Neural progenitor cell (in vitro differentiated cells): ENCODE results near the gene ABCC3. TPM values are rescaled to one million over a fixed set of nuclear protein-coding genes. Genes with fewer than 3 reads are reported as not detected.

ENCODE experiments used
- DNase-seq: peaks from one replicate; pipeline ENCODE4 v3.0.0-alpha.2; 2016; ENCODE audit warnings: low spot score
- H2AFZ ChIP-seq: fragments of 200-600 bp; sonication (generic); replicated peaks from 2 replicates; pipeline ENCODE4 v1.6.1; 2016; ENCODE audit warnings: antibody characterized with exemption
- H3F3A ChIP-seq: fragments of 200-600 bp; sonication (generic); 2 replicates; pipeline ENCODE4 v1.6.1; 2016; ENCODE audit warnings: antibody characterized with exemption, low read depth
- H3K27ac ChIP-seq: fragments of 200-600 bp; sonication (generic); 2 replicates; pipeline ENCODE4 v1.5.1; 2016; ENCODE audit warnings: mild to moderate bottlenecking
- H3K27me3 ChIP-seq: fragments of 200-600 bp; sonication (generic); 2 replicates; pipeline ENCODE4 v1.6.1; 2016; ENCODE audit warnings: mild to moderate bottlenecking, moderate library complexity
- H3K36me3 ChIP-seq: fragments of 200-600 bp; sonication (generic); 2 replicates; pipeline ENCODE4 v1.5.1; 2016
- H3K4me1 ChIP-seq: fragments of 200-600 bp; sonication (generic); 2 replicates; pipeline ENCODE4 v1.6.1; 2016; ENCODE audit warnings: mixed run types
- H3K4me2 ChIP-seq: fragments of 200-600 bp; sonication (generic); 2 replicates; pipeline ENCODE4 v1.6.1; 2016
- H3K4me3 ChIP-seq: fragments of 200-600 bp; sonication (generic); 2 replicates; pipeline ENCODE4 v1.5.1; 2016
- H3K79me2 ChIP-seq: fragments of 200-600 bp; sonication (generic); 2 replicates; pipeline ENCODE4 v1.6.1; 2016; ENCODE audit warnings: low read depth
- H3K9ac ChIP-seq: fragments of 200-600 bp; sonication (generic); 2 replicates; pipeline ENCODE4 v1.6.1; 2016
- H3K9me3 ChIP-seq: fragments of 200-600 bp; sonication (generic); 2 replicates; pipeline ENCODE4 v1.5.1; 2016; ENCODE audit warnings: low read depth
- H4K20me1 ChIP-seq: fragments of 200-600 bp; sonication (generic); 2 replicates; pipeline ENCODE4 v1.6.1; 2016; ENCODE audit warnings: low read depth
- H3K27ac Mint-ChIP-seq: 3 replicates; pipeline ENCODE4 v1.8.0; 2021; ENCODE audit warnings: mixed read lengths
- H3K27me3 Mint-ChIP-seq: 2 replicates; pipeline ENCODE4 v1.8.0; 2022; ENCODE audit warnings: low read depth, mild to moderate bottlenecking, inconsistent platforms, moderate library complexity, mixed read lengths; ENCODE audit not compliant: insufficient read depth
- H3K36me3 Mint-ChIP-seq: 3 replicates; pipeline ENCODE4 v1.8.0; 2021; ENCODE audit warnings: mixed read lengths
- H3K4me1 Mint-ChIP-seq: 3 replicates; pipeline ENCODE4 v1.8.0; 2021; ENCODE audit warnings: mixed read lengths
- H3K4me3 Mint-ChIP-seq: 3 replicates; pipeline ENCODE4 v1.8.0; 2021; ENCODE audit warnings: mild to moderate bottlenecking, moderate library complexity, mixed read lengths
- H3K9me3 Mint-ChIP-seq: 3 replicates; pipeline ENCODE4 v1.8.0; 2020; ENCODE audit warnings: mixed read lengths
- EZH2 ChIP-seq: fragments of 200-600 bp; sonication (generic); IDR thresholded peaks from 2 replicates; pipeline ENCODE4 v1.6.1; 2017; ENCODE audit warnings: antibody characterized with exemption, mild to moderate bottlenecking, moderate library complexity
- EZH2phosphoT487 ChIP-seq: fragments of 200-600 bp; sonication (generic); IDR thresholded peaks from 2 replicates; pipeline ENCODE4 v1.6.1; 2017; ENCODE audit warnings: antibody characterized with exemption
- total RNA-seq: library from RNA; depleted of rRNA; stranded (reverse); fragments of >200 nt; gene quantifications from 2 replicates; pipeline ENCODE4 v1.2.3, GENCODE V29; 2015; ENCODE audit warnings: low replicate concordance
- TF ChIP-seq, protein P1 (sequence below): fragments of 200-600 bp; sonication (generic); IDR thresholded peaks from 2 replicates; pipeline ENCODE4 v1.5.1; 2017; ENCODE audit warnings: antibody characterized with exemption, mild to moderate bottlenecking

The ABCC3 gene
- total RNA-seq, 1 donor from 2014 or later, result not detected

DNA sequence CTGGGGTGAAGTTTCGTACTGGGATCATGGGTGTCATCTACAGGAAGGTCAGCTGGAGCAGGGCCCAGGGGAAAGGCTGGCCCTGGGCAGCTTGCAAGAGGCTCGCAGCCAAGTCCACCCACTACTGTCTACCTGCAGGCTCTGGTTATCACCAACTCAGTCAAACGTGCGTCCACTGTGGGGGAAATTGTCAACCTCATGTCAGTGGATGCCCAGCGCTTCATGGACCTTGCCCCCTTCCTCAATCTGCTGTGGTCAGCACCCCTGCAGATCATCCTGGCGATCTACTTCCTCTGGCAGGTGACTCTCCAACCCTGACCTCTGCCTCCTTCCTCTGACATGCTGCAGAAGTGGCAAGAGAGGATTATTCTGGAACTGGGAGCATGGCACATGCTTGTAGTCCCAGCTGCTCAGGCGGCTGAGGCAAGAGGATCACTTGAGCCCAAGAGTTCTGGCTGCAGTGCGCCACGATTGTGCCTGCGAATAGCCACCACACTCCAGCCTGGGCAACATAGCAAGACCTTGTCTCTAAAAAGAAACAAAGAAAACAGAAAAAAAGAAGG, 29.2 kb downstream of the ABCC3 start:
- Mint-ChIP-seq H3K27ac (no peak overlapping the region), H3K36me3 (no peaks in the 10 kb centered on the region), H3K4me1 (peaks cover 25% of the 10 kb centered on the region)

DNA sequence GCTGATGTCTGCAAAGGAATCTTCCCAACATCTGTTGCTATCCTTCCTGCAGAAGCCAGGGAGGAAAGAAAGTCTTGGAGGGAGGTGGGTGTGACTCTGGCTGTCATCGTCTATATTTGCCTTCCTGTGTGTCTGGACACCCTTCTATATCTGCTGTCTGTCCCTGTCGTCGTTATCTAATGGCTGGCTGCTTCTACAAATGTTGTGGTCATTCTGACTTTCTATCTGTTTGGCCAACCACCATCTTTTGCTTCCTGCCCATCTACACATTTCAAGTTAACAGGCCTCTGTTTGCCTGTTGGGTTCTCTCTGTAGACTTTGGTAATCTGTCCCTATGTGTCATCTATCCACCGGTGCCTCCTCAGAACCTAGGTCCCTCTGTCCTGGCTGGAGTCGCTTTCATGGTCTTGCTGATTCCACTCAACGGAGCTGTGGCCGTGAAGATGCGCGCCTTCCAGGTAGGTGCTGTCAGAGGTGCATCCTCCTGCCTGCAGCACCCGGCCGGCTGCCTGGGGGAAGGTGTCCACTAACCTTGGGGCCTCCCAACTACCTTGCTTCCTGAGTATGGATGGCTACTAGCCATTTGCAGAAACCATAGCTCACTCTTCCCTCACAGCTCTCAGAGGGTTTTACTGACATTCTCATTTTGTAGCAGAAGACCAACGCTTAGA, 30.2 kb downstream of the ABCC3 start:
- H3K9me3 Mint-ChIP-seq, result no peaks in the 10 kb centered on the region
- Histone ChIP-seq H2AFZ (no peak overlapping the region), H3K4me3 (no peak overlapping the region), H3F3A (no peaks in the 10 kb centered on the region), H3K4me1 (peaks cover 11% of the 10 kb centered on the region), H3K9me3 (no peaks in the 10 kb centered on the region), H4K20me1 (no peaks in the 10 kb centered on the region), H3K9ac (no peak overlapping the region), H3K79me2 (no peaks in the 10 kb centered on the region), H3K27ac (no peak overlapping the region), H3K27me3 (no peaks in the 10 kb centered on the region), H3K4me2 (no peak overlapping the region), H3K36me3 (no peaks in the 10 kb centered on the region)
- H3K27me3 Mint-ChIP-seq, result peaks cover 11% of the 10 kb centered on the region
- no peak for TF ChIP-seq EZH2
- no peak overlapping the region for H3K4me3 Mint-ChIP-seq
- H3K36me3 Mint-ChIP-seq, result no peaks in the 10 kb centered on the region
- peaks cover 25% of the 10 kb centered on the region for H3K4me1 Mint-ChIP-seq
- H3K27ac Mint-ChIP-seq, result no peak overlapping the region
- DNase-seq, result no peak

More for the DNA sequence above, 29.2 kb downstream of the ABCC3 start:
- H3K27ac ChIP-seq, result no peak overlapping the region
- no peak for DNase-seq
- peaks cover 11% of the 10 kb centered on the region for H3K27me3 Mint-ChIP-seq
- H3K4me1 ChIP-seq, result peaks cover 11% of the 10 kb centered on the region
- H3K9me3 ChIP-seq, result no peaks in the 10 kb centered on the region
- no peak overlapping the region for H3K4me3 Mint-ChIP-seq
- H2AFZ ChIP-seq, result no peak overlapping the region
- no peaks in the 10 kb centered on the region for H3K79me2 ChIP-seq
- no peak overlapping the region for H3K4me2 ChIP-seq
- TF ChIP-seq, protein P1, sequence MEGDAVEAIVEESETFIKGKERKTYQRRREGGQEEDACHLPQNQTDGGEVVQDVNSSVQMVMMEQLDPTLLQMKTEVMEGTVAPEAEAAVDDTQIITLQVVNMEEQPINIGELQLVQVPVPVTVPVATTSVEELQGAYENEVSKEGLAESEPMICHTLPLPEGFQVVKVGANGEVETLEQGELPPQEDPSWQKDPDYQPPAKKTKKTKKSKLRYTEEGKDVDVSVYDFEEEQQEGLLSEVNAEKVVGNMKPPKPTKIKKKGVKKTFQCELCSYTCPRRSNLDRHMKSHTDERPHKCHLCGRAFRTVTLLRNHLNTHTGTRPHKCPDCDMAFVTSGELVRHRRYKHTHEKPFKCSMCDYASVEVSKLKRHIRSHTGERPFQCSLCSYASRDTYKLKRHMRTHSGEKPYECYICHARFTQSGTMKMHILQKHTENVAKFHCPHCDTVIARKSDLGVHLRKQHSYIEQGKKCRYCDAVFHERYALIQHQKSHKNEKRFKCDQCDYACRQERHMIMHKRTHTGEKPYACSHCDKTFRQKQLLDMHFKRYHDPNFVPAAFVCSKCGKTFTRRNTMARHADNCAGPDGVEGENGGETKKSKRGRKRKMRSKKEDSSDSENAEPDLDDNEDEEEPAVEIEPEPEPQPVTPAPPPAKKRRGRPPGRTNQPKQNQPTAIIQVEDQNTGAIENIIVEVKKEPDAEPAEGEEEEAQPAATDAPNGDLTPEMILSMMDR, result no peak
- TF ChIP-seq EZH2, result no peak
- TF ChIP-seq EZH2phosphoT487, result no peak
- H3K36me3 ChIP-seq, result no peaks in the 10 kb centered on the region
- H3K9me3 Mint-ChIP-seq, result no peaks in the 10 kb centered on the region
- H3K9ac ChIP-seq, result no peak overlapping the region
- no peaks in the 10 kb centered on the region for H4K20me1 ChIP-seq
- H3K27me3 ChIP-seq, result no peaks in the 10 kb centered on the region
- no peak overlapping the region for H3K4me3 ChIP-seq
- H3F3A ChIP-seq, result no peaks in the 10 kb centered on the region

DNA sequence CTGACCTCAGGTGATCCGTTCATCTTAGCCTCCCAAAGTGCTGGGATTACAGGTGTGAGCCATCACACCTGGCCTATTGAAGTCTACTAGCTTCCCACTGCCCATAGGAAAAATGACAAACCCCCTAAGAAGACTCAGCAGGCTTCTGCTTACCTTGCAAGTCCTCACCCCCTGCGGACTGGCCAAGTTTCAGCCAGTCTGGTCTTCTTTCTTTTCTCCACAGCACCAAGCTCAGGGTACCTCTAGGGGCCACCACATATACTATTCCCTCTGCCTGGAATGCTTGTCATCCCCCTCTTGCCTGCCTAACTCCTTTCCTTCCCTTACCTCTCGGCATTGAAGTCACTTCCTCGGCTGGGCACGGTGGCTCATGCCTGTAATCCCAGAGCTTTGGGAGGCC, 31.2 kb downstream of the ABCC3 start:
- H2AFZ ChIP-seq, result no peak overlapping the region
- Mint-ChIP-seq H3K36me3 (no peaks in the 10 kb centered on the region), H3K27ac (no peak overlapping the region), H3K4me3 (no peak overlapping the region), H3K4me1 (peaks cover 25% of the 10 kb centered on the region), H3K9me3 (no peaks in the 10 kb centered on the region), H3K27me3 (peaks cover 10% of the 10 kb centered on the region)
- H3K4me3 ChIP-seq, result no peak overlapping the region
- no peaks in the 10 kb centered on the region for H3K27me3 ChIP-seq
- TF ChIP-seq, protein P1, result no peak
- TF ChIP-seq EZH2 (no peak), EZH2phosphoT487 (no peak)
- peaks cover 11% of the 10 kb centered on the region for H3K4me1 ChIP-seq
- no peak overlapping the region for H3K27ac ChIP-seq
- no peaks in the 10 kb centered on the region for H3K79me2 ChIP-seq
- no peaks in the 10 kb centered on the region for H3K36me3 ChIP-seq
- no peaks in the 10 kb centered on the region for H3K9me3 ChIP-seq
- no peak overlapping the region for H3K4me2 ChIP-seq
- DNase-seq, result no peak
- H3F3A ChIP-seq, result no peaks in the 10 kb centered on the region
- no peak overlapping the region for H3K9ac ChIP-seq
- no peaks in the 10 kb centered on the region for H4K20me1 ChIP-seq

DNA sequence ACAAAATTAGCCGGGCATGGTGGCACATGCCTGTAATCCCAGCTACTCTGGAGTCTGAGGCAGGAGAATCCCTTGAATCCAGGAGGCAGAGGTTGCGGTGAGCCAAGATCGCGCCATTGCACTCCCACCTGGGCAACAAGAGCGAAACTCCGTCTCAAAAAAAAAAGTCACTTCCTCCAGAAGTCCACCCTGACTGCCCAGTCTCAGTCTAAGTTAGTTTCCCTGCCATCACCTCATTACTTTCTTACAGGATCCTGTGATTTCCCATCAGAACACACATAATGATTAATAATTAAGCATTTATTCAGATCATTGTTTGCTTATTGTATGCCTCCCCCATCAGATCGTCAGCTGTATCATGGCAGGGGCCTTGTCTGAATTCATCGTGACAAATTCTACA, 31.6 kb downstream of the ABCC3 start:
- H3K4me3 Mint-ChIP-seq, result no peak overlapping the region

More for the DNA sequence above, 31.6 kb downstream of the ABCC3 start:
- TF ChIP-seq EZH2phosphoT487, result no peak
- TF ChIP-seq EZH2, result no peak
- TF ChIP-seq, protein P1, result no peak
- peaks cover 7% of the 10 kb centered on the region for H3K27me3 Mint-ChIP-seq
- no peaks in the 10 kb centered on the region for H3K27me3 ChIP-seq
- no peaks in the 10 kb centered on the region for H3K36me3 ChIP-seq
- no peak overlapping the region for H3K4me3 ChIP-seq
- no peak for DNase-seq
- no peaks in the 10 kb centered on the region for H3F3A ChIP-seq
- no peak overlapping the region for H3K9ac ChIP-seq
- H4K20me1 ChIP-seq, result no peaks in the 10 kb centered on the region
- H3K27ac Mint-ChIP-seq, result no peak overlapping the region
- H3K9me3 Mint-ChIP-seq, result no peaks in the 10 kb centered on the region
- H3K4me1 ChIP-seq, result peaks cover 11% of the 10 kb centered on the region
- no peak overlapping the region for H3K27ac ChIP-seq
- no peaks in the 10 kb centered on the region for H3K36me3 Mint-ChIP-seq
- no peak overlapping the region for H2AFZ ChIP-seq
- no peaks in the 10 kb centered on the region for H3K9me3 ChIP-seq
- H3K4me1 Mint-ChIP-seq, result peaks cover 23% of the 10 kb centered on the region
- H3K4me2 ChIP-seq, result no peak overlapping the region
- no peaks in the 10 kb centered on the region for H3K79me2 ChIP-seq
